ENCODE data around the gene ANO8.
"Not testable (repeated sequence)": the region's sequence is repeated elsewhere in the genome, so short reads cannot be mapped to it uniquely, and the experiment has no call there.

ANO8 gene, protein sequence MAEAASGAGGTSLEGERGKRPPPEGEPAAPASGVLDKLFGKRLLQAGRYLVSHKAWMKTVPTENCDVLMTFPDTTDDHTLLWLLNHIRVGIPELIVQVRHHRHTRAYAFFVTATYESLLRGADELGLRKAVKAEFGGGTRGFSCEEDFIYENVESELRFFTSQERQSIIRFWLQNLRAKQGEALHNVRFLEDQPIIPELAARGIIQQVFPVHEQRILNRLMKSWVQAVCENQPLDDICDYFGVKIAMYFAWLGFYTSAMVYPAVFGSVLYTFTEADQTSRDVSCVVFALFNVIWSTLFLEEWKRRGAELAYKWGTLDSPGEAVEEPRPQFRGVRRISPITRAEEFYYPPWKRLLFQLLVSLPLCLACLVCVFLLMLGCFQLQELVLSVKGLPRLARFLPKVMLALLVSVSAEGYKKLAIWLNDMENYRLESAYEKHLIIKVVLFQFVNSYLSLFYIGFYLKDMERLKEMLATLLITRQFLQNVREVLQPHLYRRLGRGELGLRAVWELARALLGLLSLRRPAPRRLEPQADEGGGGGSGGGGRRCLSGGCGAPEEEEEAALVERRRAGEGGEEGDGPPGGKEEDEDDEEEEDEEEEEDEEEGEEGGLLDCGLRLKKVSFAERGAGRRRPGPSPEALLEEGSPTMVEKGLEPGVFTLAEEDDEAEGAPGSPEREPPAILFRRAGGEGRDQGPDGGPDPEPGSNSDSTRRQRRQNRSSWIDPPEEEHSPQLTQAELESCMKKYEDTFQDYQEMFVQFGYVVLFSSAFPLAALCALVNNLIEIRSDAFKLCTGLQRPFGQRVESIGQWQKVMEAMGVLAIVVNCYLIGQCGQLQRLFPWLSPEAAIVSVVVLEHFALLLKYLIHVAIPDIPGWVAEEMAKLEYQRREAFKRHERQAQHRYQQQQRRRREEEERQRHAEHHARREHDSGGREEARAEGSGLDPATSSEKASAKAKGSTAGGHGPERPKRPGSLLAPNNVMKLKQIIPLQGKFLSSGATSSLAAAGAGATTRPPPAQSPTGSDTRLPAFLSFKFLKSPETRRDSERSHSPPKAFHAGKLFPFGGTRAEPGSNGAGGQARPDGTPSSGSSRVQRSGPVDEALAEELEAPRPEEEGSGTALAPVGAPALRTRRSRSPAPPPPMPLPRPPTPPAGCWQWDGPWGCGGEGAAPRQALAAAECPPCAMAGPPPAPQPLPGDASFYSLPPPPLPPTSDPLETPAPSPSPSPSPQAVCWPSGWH

DNA sequence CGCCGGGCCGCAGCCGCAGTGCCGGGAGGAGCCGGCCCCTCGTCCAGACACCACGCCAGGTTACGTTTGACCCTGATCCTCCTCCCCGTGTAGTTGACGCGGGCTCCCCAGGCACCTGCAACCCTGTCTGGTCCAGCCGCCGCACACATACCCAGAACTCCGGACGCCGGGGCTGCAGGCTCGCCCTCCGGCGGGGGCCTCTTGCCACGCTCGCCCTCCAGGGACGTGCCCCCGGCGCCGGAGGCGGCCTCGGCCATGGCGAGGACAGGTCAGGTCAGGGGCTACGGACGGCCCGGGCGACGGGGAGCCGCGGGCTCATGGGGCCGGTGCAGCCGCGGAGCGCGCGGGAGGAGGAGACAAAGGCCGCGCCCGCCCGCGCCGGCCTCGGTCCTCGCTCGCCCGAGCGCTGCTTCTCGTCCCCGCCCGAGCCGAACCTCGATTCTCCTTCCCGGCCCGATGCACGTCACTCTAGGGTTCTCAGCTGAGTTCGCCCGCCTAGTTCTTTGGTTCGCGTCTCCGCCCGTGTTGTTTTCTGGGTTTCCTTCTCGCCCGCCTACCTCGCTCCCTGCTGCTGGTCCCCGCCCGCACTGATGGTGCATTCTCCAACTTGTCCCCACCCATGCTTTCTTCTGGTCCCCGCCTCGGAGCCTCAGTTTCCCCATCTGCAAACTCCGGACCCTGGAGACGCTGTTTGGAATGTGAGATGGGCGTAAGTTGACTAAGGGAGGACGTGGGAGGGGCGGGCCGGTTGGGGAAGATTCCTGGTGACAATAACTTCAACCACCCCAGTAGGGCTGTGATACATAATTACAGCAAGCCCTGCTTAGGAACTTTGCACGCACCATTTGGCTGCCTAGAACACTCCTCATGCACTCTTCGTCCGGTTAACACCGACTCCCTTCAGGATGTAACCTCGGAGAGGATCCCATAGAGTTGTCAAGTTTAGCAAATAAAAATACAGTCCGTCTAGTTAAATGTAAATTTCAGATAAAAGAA is at the start of gene ANO8:
TSS of gene ANO8 (minus strand) at position 442 of the 996 bp plus-strand sequence. CDS start at position 257, 185 bp downstream.
- peak; percentile 97 for DNase-seq

DNA sequence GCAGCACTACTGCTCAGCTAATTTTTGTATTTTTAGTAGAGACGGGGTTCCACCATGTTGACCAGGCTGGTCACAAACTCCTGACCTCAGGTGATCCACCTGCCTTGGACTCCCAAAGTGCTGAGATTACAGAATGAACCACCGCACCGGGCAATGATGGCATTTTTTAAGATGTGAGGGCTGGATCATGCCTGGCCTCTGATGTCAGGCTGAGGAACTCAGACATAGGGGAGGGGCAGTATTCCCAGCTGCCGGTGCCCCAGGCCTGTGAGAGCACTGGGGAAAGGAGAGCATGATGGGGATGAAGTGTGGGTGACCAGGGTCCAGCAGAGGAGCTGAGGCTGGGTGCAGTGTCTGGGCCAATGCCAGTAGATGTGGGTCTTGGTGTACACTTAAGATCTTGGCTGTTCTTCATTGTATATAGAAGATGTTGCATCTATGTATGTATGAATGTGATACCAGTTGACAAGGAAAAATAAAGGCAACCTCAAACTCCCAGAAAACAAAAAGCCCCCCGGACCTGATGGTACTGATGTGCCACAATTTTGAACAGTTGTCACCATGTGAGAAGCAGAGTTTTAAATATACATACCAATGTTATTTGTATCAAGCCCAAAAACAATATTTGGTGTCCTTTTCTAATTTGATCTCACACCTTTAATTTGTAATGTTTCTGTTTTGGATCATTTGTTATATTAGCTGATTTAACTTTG is 45.9 kb upstream of the ANO8 start:
- DNase-seq: no peak

DNA sequence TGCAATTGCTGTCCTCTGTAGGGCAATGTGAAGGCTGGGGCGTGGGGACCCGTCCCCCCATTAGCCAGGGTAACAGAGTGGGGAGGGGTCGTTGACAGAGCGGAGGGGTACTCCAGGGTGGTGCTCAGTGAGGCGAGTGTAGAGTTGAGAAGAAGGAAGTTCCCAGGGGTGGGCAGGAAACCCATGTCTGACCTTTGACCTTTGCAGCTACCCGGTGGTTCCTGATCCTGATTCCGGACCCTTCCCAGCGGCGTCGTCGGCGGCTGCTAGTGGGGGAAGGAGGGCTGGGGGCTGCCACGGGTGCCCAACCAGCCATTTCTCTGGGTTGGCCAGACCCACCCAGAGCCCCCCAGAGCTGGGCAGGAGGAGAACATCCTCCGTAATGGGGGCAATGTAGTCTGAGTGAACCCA is 44.6 kb upstream of the ANO8 start:
- no peak for DNase-seq

DNA sequence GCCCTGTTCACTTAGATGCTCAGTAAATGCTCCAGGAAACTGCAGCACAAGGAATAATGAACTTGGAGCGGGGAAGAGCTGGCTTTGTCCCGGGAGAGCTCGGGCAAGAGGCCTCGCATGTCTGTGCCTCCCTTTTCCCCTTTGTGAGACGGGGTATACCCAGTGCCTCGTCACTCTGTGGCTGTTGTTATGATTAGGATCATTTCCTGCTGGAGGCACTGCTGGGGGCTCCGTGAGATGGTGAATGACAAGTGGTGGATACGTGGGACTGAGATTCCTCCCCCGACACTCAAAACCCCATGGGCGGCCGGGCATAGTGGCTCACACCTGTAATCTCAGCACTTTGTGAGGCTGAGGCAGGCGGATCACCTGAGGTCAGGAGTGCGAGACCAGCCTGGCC is 43.6 kb upstream of the ANO8 start:
- no peak for DNase-seq

DNA sequence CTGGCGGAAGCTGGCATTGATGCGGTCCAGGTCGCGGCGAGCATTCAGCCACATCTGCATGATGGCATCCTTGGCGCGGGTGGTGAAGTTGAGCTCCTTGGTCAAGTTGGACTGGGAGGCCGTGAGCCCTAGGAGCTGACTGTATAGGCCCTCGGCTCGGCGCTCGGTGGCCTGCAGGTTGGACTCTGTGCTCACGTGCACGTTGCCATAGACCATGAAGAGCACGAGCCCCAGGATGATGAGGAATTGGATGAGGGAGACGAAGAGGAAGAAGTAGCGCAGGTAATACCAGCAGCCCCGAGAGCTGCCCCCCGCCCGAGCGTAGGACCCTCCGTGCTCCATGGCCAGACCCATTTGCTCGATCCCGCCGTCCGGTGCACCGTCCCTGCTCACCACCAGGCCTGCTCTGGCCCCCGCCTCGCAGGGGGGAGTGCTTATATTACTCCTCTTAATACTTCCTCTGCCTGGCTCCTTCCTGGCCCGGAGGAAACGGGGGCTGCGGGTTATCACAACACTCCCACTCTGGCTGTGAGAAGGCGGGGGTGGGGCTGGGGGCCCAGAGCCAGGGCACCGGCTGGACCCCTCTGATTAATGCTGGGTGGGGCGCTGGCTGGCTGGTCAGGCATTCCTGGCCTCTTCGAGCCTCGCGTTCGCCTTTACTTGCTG is 42.4 kb upstream of the ANO8 start, which contains the start of gene PLVAP:
TSS of gene PLVAP (minus strand) at position 408 of the 666 bp plus-strand sequence. CDS start at position 354, 54 bp downstream.
- no peak for DNase-seq

DNA sequence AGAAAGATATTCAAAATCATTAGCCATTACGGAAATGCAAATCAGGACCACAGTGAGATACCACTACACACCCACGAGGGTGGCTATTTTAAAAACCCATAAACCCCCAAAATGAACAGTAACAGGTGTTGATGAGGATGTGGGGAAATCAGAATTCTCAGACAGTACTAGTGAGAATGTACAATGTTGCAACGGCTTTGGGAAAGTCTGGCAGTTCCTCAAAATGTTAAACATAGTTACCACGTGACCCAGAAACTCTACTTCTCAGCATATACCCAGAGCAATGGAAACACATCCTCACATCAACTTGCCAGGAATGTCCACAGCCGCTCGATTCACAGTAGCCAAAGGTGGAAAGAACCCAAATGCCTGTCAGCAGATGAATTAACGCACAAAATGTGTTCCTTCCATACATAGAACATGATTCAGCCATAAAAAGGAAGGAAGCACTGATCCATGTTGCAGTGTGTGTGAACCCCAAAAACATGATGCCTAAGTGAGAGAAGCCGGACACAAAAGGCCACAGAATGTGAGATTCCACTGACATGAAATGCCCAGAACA is 35.5 kb upstream of the ANO8 start:
- peak; percentile 55 for DNase-seq

DNA sequence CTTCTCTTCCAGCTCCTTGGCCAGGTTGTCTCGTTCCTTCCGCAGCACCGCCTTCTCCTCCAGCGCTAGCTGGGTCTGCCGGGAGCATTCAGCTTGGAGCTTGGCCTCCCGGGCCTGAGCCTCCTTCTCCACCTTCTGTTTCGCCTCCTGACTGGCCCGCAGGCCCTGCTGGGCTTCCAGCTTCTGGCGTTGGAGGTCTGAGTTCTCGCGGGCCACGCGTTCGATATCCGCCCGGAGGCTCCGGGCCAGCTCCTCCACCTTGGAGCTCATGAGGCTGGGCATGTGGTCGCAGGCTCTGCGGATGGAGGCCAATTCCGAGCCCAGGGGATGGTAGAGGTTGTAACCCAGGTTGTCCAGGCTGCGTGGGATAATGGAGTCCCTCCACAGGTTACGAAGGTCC is 30.7 kb upstream of the ANO8 start:
- DNase-seq: no peak

DNA sequence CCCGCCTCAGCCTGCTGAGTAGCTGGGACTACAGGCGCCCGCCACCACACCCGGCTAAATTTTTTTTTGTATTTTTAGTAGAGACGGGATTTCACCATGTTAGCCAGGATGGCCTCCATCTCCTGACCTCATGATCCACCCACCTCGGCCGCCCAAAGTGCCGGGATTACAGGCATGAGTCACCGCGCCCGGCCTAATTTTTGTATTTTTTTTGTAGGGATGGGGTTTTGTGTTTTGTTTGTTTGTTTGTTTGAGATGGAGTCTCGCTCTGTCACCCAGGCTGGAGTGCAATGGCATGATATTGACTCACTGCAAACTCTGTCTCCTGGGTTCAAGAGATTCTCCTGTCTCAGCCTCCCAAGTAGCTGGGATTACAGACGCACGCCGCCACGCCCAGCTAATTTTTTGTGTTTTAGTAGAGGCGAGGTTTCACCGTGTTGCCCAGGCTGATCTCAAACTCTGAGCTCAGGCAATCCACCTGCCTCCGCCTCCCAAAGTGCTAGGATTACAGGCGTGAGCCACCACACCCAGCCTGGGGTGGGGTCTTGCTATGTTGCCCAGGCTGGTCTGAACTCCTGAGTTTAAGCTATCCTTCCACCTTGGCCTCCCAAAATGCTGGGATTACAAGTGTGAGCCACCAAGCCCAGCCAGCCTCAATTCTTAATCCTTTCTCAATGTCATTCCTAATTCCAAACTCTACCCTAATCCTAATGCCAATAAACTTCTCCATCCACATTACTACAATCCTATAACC is 29.4 kb upstream of the ANO8 start:
- not testable (repeated sequence) for DNase-seq

DNA sequence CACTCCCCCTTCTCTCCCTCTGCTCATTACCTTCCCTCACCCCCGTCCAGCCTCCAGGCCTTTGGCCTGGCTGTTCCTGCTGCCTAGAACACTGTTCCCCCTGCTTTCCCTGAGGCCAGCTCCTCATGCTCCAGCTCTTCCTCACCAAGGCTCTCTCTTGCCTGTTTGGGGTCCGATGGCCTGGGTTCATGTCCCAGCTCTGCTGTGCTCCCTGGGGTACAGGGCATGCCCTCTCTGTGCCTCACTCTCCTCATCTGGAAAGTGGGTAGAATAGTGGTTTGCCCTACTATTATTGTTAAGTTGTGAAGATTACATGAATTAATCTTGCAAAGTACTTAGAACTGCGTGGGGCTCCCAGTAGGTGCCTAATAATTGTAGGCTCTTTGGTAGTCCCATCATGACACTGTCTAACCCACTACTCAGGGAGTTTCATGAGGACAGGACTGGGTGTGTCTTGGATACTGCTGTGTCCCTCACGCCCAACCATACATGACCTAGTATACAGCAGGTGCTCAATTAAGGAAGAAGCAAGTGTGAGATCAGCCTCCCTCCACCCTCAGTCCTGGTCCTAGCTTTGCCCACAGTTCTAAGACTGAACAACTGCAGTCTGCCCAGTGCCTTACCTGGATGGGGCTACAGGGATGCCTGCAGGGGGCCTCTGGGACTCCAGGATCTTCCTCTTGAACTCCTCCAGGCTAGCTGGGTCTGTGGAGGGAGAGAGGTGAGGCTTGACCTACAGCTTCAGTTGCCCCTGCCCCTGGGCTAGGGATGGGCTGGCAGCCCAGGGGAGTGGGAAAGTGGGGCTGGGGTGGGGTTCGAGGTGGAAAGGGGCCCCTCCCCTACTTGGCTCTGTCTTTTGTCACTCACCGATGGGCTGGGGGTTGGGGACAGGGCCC is 25.5 kb upstream of the ANO8 start:
- no peak for DNase-seq

DNA sequence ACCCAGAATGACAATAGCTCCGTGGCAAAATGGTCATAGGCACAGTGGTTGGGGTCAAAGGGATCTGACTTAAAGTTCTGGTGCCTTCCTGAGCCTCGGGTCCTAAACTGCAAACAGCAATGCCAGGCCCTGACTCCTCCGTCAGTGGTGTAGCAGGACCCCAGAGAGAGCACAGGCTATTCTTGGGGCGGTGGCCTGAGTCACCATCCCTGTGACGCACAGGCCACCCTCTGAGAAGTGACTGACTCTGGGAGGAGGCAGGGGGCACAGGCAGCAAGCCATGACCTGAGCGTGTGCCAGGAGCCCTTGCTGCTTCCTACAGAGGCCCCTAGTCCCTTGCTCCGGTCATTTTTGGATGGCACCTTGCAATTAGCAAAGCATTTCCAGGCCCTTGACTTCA is 23.7 kb upstream of the ANO8 start:
- DNase-seq: peak; percentile 31

DNA sequence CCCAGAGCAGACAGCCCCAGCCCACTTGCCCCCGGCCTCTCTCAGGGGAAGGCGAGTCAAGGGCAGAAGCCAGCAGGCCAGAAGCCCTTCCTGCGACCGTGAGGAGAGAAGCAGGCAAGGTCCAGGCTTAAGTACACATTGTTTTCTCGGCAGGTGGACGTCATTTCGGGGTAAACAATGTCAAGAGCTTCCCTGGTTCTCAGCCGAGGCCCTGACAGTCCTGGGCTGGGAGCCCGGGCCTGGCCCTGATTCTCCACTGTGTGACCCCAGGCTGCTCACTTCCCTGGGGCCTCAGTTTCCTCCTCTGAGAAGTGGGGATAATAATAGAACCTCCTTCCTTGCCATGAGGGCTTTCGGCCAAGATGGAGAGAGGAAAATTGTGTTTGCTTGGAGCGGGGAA is 23.1 kb upstream of the ANO8 start:
- DNase-seq: no peak

DNA sequence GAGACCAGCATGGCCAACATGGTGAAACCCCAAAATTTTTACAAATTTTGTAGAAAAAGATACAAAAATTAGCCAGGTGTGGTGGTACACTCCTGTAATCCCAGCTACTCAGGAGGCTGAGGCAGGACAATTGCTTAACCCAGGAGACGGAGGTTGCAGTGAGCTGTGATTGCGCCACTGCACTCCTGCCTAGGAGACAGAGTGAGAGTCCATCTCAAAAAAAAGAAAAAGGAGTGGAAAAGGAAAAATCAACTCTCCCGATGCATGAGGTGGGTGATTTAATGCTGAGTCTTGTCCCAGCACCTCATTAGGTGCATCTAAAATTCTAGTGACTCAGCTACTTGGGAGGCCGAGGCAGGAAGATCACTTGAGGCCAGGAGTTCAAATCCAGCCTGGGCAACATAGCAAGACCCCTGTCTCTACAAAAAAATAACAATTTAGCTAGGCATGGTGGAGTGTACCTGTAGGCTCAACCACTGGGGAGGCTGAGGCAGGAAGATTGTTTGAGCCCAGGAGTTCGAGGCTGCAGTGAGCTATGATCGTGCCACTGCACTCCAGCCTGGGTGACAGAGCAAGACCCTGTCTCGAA is 22.5 kb upstream of the ANO8 start:
- DNase-seq: no peak

DNA sequence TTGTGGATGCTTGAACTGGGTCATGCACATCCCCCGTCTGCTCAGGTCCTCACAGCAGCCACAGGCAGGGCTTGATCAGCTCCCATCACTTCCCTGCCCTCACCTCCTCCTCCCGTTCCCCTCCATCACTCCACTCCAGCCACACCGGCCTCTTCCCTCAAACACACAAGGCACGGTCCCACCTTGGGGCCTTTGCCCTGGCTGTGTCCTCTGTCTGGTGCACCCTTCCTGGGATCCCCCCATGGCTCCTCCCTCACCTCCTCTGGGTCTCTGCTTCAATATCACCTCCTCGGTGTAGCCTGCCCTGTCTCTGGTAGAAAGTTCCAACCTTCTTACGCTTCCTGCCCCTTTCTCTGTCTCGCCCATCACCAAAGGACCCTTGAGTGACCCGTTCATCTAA is 18.7 kb upstream of the ANO8 start:
- no peak for DNase-seq

DNA sequence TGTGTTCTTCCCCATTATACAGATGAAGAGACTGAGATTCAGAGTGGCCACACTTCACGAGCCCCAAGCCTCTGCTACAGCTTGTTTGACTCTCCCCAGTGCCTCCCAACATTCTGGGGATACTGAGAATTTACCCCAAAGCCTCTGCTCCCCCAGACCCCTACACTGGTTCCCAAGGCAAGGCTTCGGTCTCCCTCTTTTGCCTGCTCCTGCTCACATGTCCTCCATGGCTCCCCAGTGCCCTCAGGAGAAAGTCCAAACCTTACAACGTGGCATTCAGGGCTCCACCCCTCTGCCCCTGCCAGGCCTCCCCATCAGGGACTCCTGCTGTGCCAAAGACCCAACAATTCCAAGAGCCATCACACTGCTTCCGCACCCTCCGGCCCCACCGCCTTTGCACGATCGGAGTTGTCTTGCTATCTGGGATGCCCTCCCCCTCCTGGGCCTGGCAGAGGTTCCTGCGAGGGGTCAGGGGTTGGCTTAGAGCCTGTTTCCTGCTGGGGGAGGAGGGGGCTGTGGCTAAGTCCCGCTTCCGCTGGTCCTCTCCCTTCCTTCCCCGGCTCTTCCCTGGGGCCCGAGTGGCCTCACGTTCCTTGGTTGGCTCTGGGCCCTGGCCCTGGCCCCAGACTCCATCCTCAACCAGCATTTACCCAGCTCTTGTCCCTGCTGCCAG is 18.1 kb upstream of the ANO8 start:
- no peak for DNase-seq

DNA sequence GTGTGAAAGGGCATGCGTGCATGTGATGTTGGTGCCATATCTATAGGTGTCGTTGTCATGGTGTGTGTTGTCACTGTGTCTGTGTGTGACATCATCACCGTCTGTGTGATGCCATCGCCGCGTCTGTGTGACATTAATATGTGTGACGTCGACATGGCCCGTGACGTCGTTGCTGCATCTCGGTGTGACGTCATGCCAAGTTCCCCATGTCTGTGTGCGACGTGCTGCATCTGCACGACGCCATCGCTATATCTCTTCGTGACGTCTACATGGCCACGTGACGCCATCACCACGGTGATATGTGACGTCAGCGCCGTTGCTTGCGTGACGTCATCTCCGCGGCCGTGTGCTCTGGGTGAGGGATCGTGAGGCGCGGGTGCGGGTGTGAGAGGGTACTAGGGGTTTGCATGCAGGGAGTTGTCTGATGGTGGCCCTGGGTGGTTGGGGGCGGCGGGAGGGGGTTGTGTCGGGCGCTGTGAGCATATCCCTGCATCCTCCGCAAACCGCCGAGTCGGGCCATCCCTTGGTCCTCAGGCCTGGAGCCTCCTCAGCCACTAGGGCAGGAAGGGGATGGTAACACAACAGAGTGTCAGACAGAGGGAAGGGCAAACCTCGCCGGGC is 17.3 kb upstream of the ANO8 start:
- DNase-seq: no peak

DNA sequence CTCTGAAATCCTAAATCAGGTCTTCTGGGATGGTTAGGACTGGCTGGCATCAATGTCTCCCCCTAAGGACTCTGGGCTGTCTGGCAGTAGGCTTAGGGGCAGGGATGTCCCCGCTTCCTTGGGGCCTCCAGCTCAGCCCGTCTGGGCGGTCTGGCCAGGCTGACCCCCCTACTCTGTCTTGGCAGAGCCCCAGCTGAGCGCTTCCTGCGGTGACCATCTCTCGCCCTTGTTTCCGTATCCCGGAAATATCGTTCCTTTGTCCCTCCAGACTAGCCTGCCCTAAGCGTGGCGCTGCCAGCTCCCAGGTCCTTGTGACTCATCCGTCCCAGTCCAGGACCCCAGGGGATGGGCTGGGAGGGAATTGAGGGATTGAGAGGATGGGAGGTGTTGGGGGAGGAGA is 14.0 kb upstream of the ANO8 start:
- peak; percentile 24 for DNase-seq

DNA sequence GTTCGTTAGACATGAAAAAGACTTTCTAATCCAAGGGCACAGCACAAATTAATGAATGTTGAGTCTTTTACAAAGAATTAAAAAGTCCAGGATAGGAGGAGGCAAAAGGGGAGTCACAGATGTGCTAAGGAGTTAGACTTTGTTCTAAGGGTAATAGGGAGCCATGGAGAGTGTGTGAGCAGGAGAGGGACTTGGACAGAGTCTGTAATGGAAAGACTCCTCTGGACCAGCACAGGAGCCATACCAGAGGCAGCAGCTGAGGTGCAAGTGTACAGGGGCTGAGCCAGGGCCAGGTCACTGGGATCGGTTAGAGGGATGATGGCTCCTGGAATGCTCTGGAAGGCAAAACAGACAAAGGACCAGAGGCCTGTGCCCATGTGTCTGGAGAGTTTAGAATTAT is 13.2 kb upstream of the ANO8 start:
- no peak for DNase-seq

Measured in HCEC 1CT (cell line).